ENCODE measurements around the gene RNF113A. TPM values are rescaled to one million over a fixed set of nuclear protein-coding genes. Genes with fewer than 3 reads are reported as not detected.
A peak's percentile ranks its signal among the peaks of the same experiment; 100 is the strongest.

Gene RNF113A
- 10 to 100 TPM in 2 of 4 donors, 1 to 10 TPM in 2; 7.1 to 19.7 (median 10.5) TPM for total RNA-seq

GRCh38 chrX:119871599-119872395 is at the start of gene RNF113A, which contains the start of gene NDUFA1:
RNF113A (minus strand) TSS chrX:119871733; CDS start chrX:119871613, 120 bp downstream.
NDUFA1 (plus strand) TSS chrX:119871832; CDS start chrX:119871912, 80 bp downstream.
- no peak for TF ChIP-seq CTCF (IDR thresholded peaks at IDR 0.05)
- ATAC-seq (ENCODE audit: low FRiP score) (peak; percentile 94), DNase-seq (ENCODE audit: low spot score) (peak; percentile 26)

- DNase-seq (ENCODE audit: low spot score), result no peak
- TF ChIP-seq CTCF (IDR thresholded peaks at IDR 0.05), result no peak
- ATAC-seq (ENCODE audit: low FRiP score), result no peak
Observed at GRCh38 chrX:119919835-119920585, 48.5 kb upstream of the RNF113A start.

- no peak for TF ChIP-seq CTCF (IDR thresholded peaks at IDR 0.05)
- DNase-seq (ENCODE audit: low spot score), result no peak
- ATAC-seq (ENCODE audit: low FRiP score), result no peak
Observed at GRCh38 chrX:119917877-119918276, 46.3 kb upstream of the RNF113A start.

- TF ChIP-seq CTCF (IDR thresholded peaks at IDR 0.05), result no peak
- DNase-seq (ENCODE audit: low spot score) (no peak), ATAC-seq (ENCODE audit: low FRiP score) (no peak)
Observed at GRCh38 chrX:119916310-119916709, 44.8 kb upstream of the RNF113A start.

GRCh38 chrX:119900976-119901375 is 29.4 kb upstream of the RNF113A start:
- ATAC-seq (ENCODE audit: low FRiP score) (no peak), DNase-seq (ENCODE audit: low spot score) (no peak)
- TF ChIP-seq CTCF (IDR thresholded peaks at IDR 0.05), result no peak

- DNase-seq (ENCODE audit: low spot score), result no peak
- ATAC-seq (ENCODE audit: low FRiP score), result no peak
- no peak for TF ChIP-seq CTCF (IDR thresholded peaks at IDR 0.05)
Observed at GRCh38 chrX:119899125-119899524, 27.6 kb upstream of the RNF113A start.
